H1 (cell line): ENCODE results near the gene LTC4S.

Experiments used
- CBX5 ChIP-seq: fragments of 300-800, 300-1000 bp; sonication (generic); IDR thresholded peaks from 2 replicates; pipeline ENCODE4 v1.7.1; 2016; ENCODE audit warnings: antibody characterized with exemption, low read length, low read depth
- CEBPB ChIP-seq: IDR thresholded peaks from 2 replicates; pipeline ENCODE4 v1.6.1; 2012; ENCODE audit warnings: low read depth, low read length
- EZH2 ChIP-seq: fragments of 200-600 bp; sonication (generic); IDR thresholded peaks from 2 replicates; pipeline ENCODE4 v1.7.1; 2012; ENCODE audit warnings: low read depth, mild to moderate bottlenecking, moderate library complexity, low read length, inconsistent platforms; ENCODE audit not compliant: severe bottlenecking
- JUND ChIP-seq: IDR thresholded peaks from 2 replicates; pipeline ENCODE4 v1.6.1; 2011; ENCODE audit warnings: mild to moderate bottlenecking, improper control_type of control experiment, low read length
- POLR2A ChIP-seq, 2 experiments: IDR thresholded peaks; 1 replicate in 1 of 2; 2 replicates in 1 of 2; pipeline ENCODE4 v1.6.1; 2011; ENCODE audit warnings: low read depth in 2 of 2, low read length in 2 of 2, mild to moderate bottlenecking in 2 of 2; ENCODE audit errors: control extremely low read depth in 1 of 2
- POLR2AphosphoS5 ChIP-seq: IDR thresholded peaks from 2 replicates; pipeline ENCODE4 v1.6.1; 2011; ENCODE audit warnings: low read depth, low read length
- RXRA ChIP-seq: IDR thresholded peaks from 2 replicates; pipeline ENCODE4 v1.6.1; 2011; ENCODE audit warnings: low read depth, mild to moderate bottlenecking, low read length, moderate library complexity; ENCODE audit not compliant: insufficient read depth
- SP1 ChIP-seq: IDR thresholded peaks from 2 replicates; pipeline ENCODE4 v1.6.1; 2011; ENCODE audit warnings: low read depth, low read length
- SRF ChIP-seq: IDR thresholded peaks from 2 replicates; pipeline ENCODE4 v1.6.1; 2011; ENCODE audit warnings: mild to moderate bottlenecking, low read depth, low read length, moderate library complexity
- TAF1 ChIP-seq: IDR thresholded peaks from 2 replicates; pipeline ENCODE4 v1.6.1; 2011; ENCODE audit warnings: mild to moderate bottlenecking, low read depth, low read length
- TAF7 ChIP-seq: optimal IDR thresholded peaks from 2 replicates; pipeline ENCODE3; 2011; ENCODE audit warnings: low read depth, mild to moderate bottlenecking, inconsistent platforms, low read length, moderate library complexity, borderline replicate concordance
- YY1 ChIP-seq: IDR thresholded peaks from 2 replicates; pipeline ENCODE4 v1.6.1; 2011; ENCODE audit warnings: low read depth, mild to moderate bottlenecking, low read length
- TF ChIP-seq, protein P1 (sequence below), 3 experiments: IDR thresholded peaks; 1 replicate in 2 of 3; 2 replicates in 1 of 3; pipeline versions ENCODE4 v1.5.1 to v1.6.1; 2011; ENCODE audit warnings: low read length in 3 of 3, mild to moderate bottlenecking in 3 of 3, inconsistent platforms in 2 of 3, low read depth in 1 of 3, moderate library complexity in 1 of 3; ENCODE audit not compliant: insufficient read depth in 1 of 3; ENCODE audit errors: control extremely low read depth in 1 of 3

DNA sequence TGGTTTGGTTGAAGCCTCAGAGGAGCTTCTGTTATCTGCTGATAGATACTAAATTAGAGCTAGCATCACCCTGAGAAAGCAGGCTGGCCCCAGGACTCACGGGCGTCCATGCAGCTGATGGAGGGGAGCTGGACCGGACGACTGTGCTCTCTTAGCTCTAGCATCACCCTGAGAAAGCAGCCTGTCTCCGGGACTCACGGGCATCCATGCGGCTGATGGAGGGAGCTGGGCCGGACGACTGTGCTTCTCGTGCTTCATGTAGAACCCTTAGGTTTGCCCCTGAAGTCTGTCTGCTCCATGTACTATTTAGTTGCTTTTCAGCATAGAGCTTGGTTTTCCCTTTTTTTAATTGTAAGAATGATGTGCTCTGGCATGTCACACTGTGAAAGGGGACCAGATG, 16.3 kb upstream of the LTC4S start:
- TF ChIP-seq YY1 (no peak), SP1 (no peak), CBX5 (no peak), EZH2 (no peak), POLR2A (IDR thresholded peaks at IDR 0.05; ENCODE audit: control extremely low read depth in 1 of 2, low read depth in 2 of 2, low read length in 2 of 2) (no peak), POLR2AphosphoS5 (no peak), CEBPB (no peak), TAF7 (no peak), JUND (no peak), RXRA (no peak), TAF1 (no peak), SRF (no peak)
- TF ChIP-seq, protein P1, sequence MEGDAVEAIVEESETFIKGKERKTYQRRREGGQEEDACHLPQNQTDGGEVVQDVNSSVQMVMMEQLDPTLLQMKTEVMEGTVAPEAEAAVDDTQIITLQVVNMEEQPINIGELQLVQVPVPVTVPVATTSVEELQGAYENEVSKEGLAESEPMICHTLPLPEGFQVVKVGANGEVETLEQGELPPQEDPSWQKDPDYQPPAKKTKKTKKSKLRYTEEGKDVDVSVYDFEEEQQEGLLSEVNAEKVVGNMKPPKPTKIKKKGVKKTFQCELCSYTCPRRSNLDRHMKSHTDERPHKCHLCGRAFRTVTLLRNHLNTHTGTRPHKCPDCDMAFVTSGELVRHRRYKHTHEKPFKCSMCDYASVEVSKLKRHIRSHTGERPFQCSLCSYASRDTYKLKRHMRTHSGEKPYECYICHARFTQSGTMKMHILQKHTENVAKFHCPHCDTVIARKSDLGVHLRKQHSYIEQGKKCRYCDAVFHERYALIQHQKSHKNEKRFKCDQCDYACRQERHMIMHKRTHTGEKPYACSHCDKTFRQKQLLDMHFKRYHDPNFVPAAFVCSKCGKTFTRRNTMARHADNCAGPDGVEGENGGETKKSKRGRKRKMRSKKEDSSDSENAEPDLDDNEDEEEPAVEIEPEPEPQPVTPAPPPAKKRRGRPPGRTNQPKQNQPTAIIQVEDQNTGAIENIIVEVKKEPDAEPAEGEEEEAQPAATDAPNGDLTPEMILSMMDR (IDR thresholded peaks at IDR 0.05; ENCODE audit: control extremely low read depth in 1 of 3, insufficient read depth in 1 of 3, low read depth in 1 of 3, low read length in 3 of 3): no peak
